HG03025 (cell line): Measurements from ENCODE around the gene MYOZ1.
"Not testable (repeated sequence)": the region's sequence is repeated elsewhere in the genome, so short reads cannot be mapped to it uniquely, and the experiment has no call there.

Source experiments
- ATAC-seq: cut with Tn5 transposase; IDR thresholded peaks from one replicate; pipeline ENCODE4 v1.9.1; 2021; ENCODE audit warnings: mild to moderate bottlenecking, moderate library complexity; ENCODE audit not compliant: unreplicated experiment, low FRiP score

MYOZ1 gene

GRCh38 chr10:73641328-73642060 is at the start of gene MYOZ1:
TSS of gene MYOZ1 (minus strand) at chr10:73641474. CDS start at chr10:73640017, 1,457 bp downstream.
- no peak for ATAC-seq

GRCh38 chr10:73690755-73691154 is 49.5 kb upstream of the MYOZ1 start:
- ATAC-seq: not testable (repeated sequence)

- ATAC-seq: not testable (repeated sequence)
These were observed 48.3 kb upstream of the MYOZ1 start for GRCh38 chr10:73689596-73689995.

GRCh38 chr10:73687641-73688040 is 46.4 kb upstream of the MYOZ1 start:
- ATAC-seq: not testable (repeated sequence)

GRCh38 chr10:73674546-73674945 is 33.3 kb upstream of the MYOZ1 start:
- not testable (repeated sequence) for ATAC-seq

GRCh38 chr10:73668378-73668777 is 27.1 kb upstream of the MYOZ1 start:
- ATAC-seq: not testable (repeated sequence)

- not testable (repeated sequence) for ATAC-seq
These were observed 25.0 kb upstream of the MYOZ1 start for GRCh38 chr10:73666153-73666809.

GRCh38 chr10:73665581-73665980 is 24.3 kb upstream of the MYOZ1 start:
- ATAC-seq: not testable (repeated sequence)

GRCh38 chr10:73664156-73665040 is 23.1 kb upstream of the MYOZ1 start:
- ATAC-seq: not testable (repeated sequence)

GRCh38 chr10:73663621-73664020 is 22.3 kb upstream of the MYOZ1 start:
- not testable (repeated sequence) for ATAC-seq

- not testable (repeated sequence) for ATAC-seq
These were observed 21.4 kb upstream of the MYOZ1 start for GRCh38 chr10:73662705-73663104.

GRCh38 chr10:73655990-73656298 is 14.7 kb upstream of the MYOZ1 start, which contains the start of gene SYNPO2L:
TSS of gene SYNPO2L (minus strand) at chr10:73656029. CDS start at chr10:73655922, 107 bp downstream.
- ATAC-seq: no peak

GRCh38 chr10:73655257-73655989 is 14.1 kb upstream of the MYOZ1 start:
- ATAC-seq: no peak

- no peak for ATAC-seq
These were observed 12.4 kb upstream of the MYOZ1 start for GRCh38 chr10:73653701-73654100.

- ATAC-seq: no peak
These were observed 11.9 kb upstream of the MYOZ1 start for GRCh38 chr10:73653195-73653594.

- ATAC-seq: no peak
These were observed 9.5 kb upstream of the MYOZ1 start for GRCh38 chr10:73650537-73651331.

GRCh38 chr10:73649876-73650536 is 8.7 kb upstream of the MYOZ1 start:
- ATAC-seq: no peak

GRCh38 chr10:73648975-73649829 is 7.9 kb upstream of the MYOZ1 start:
- no peak for ATAC-seq
